GM10847 (cell line): Measurements from ENCODE around the gene RNF114.

ENCODE experiments used
- POLR2A ChIP-seq: IDR thresholded peaks from 2 replicates; pipeline ENCODE4 v1.6.1; 2011; ENCODE audit not compliant: insufficient read length; ENCODE audit errors: extremely low read depth

The RNF114 gene

GRCh38 chr20:49941456-49941855 lies 5.3 kb downstream of the RNF114 start:
- TF ChIP-seq POLR2A: no peak

DNA sequence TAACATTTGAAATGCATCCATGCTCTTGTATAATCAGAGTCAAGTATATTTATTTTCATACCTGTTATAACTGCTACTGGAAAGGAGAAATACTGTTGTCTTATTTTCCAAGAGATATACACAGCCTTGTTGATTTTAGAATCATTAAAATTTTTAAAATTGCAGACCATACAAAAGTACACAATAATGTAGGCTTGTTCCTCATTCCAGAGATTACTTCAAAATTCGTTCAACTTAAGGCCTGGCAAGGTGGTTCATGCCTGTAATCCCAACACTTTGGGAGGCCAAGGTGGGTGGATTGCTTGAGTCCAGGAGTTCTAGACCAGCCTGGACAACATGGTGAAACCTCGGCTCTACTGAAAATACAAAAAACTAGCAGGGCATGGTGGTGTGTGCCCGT lies 6.1 kb downstream of the RNF114 start:
- no peak for TF ChIP-seq POLR2A

DNA sequence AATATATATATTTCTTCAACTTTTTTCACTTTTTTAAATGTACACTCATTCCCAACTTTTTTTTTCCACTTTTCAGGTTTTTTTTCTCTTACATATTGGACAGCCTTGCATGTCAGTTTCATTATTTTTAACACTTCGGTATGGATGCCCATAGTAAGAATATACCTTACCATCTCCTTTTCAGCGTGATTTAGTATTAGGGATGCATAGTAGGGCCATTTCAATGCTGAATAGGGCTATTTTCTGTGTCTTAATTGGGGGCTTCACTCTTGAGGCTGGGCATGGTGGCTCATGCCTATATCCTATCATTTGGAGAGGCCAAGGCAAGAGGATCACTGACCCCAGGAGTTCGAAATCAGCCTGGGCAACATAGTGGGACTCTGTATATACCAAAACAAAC lies 6.7 kb downstream of the RNF114 start:
- TF ChIP-seq POLR2A: no peak

DNA sequence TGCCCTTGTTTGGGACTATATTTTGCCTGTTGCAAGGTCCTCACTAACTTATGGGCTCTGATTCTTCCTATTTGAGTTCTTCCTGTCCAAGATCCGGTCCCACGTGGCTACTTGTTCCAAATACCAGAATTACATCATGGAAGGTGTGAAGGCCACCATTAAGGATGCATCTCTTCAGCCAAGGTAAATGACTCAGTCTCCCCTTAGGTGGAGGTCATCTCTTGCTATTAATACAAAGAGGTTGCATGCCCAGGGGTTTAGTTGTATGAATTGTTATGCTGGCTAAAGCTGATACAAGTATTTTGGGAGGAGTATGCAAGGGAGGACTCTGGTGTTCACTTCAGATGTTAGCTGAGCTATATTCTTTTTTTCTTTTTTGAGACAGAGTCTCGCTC lies 9.1 kb downstream of the RNF114 start:
- no peak for TF ChIP-seq POLR2A

DNA sequence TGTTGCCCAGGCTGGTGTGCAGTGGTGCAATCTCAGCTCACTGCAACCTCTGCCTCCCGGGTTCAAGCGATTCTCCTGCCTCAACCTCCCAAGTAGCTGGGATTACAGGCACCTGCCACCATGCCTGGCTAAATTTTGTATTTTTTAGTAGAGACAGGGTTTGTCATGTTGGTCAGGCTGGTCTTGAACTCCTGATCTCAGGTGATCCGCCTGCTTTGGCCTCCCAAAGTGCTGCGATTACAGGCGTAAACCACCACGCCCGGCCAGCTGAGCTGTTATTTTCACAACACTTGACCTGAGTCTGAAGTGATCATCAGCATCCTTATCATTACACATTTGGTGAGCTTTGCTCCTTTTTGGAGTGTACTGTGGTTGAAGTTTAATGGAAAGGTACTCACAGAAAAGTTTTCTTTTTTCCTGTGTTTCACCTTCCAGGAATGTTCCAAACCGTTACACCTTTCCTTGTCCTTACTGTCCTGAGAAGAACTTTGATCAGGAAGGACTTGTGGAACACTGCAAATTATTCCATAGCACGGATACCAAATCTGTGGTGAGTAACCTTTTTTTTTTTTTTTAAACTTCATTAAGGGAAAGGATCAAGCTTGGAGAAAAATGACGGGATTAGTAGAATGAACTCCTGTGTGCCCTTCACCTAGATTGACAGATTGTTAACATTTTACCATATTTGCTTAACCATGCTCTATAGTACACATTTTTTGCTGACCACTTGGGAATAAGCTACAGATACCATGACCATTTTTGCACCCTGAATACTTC lies 9.7 kb downstream of the RNF114 start:
- no peak for TF ChIP-seq POLR2A

- TF ChIP-seq POLR2A: no peak
Measured at GRCh38 chr20:49948178-49948577, 12.0 kb downstream of the RNF114 start.

- no peak for TF ChIP-seq POLR2A
Measured at GRCh38 chr20:49948809-49949507, 12.8 kb downstream of the RNF114 start.

DNA sequence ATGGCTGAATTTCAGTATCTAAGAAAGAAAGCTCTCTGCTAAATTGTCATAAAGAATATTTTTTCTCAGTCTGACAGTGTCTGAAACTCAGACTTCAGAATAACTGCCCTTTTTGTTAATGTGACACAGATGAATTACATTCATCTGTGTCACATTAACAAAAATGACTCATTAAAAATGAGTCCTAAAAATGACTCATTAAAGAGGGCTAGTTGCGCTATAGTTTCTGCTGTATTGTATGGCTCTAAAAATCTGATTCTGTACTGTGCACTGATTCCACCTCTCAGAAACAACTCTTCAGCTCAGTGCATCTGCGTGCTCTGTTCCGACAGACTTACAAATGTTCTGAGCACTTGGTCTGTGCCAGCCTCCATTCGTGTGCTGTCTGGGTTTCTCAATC lies 15.0 kb downstream of the RNF114 start:
- no peak for TF ChIP-seq POLR2A

GRCh38 chr20:49955167-49955566 lies 19.0 kb downstream of the RNF114 start:
- TF ChIP-seq POLR2A: no peak

DNA sequence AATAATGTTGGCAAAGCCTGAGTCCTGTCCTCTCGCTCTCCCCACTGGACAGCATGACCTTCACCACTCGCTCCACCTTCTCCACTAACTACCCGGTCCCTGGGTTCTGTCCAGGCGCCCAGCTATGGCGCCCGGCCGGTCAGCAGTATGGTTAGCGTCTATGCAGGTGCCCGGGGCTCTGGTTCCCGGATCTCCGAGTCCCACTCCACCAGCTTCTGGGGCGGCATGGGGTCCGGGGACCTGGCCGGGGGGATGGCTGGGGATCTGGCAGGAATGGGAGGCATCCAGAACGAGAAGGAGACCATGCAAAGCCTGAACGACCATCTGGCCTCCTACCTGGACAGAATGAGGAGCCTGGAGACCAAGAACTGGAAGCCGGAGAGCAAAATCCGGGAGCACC lies 20.5 kb downstream of the RNF114 start:
- no peak for TF ChIP-seq POLR2A

GRCh38 chr20:49961413-49961812 lies 25.2 kb downstream of the RNF114 start:
- TF ChIP-seq POLR2A: no peak

DNA sequence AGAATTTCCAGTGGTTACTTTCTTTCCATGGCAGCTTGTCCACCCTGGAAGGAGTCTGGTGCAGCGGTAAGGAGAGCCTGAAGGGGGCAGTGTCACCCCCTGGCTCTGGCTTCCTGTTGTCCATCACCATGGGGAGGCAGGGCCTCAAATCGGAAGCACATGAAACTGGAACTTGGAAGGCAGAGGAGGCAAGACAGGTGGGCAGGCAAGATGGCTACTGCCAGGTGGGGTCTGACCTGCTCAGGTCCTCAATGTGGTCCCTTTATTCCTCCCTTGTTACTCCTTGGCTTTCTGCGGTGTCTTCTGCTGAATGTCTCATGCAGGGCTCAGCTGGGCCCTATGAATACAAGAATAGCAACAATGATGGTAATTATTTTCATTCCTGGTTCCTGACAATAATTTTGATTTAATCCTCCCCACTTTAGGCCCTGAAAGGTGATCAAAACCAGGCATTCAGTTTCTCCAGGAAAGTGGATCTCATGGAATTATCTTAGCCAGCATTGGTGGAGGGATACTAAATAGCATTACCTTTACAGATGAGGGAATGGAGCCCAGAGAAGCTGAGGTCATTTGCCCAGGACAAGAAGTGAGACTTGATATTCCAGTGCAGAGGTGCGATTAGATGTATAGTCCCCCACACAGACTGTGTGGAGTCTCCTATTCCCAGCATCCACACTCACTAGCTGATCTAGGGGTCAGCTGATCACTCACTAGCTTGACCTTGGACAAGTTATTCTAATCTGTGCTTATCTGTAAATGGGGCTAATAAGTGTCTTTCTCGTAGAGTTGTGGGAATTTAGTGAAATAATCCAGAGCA lies 29.0 kb downstream of the RNF114 start:
- TF ChIP-seq POLR2A: no peak

GRCh38 chr20:49965781-49966305 lies 29.6 kb downstream of the RNF114 start:
- no peak for TF ChIP-seq POLR2A

GRCh38 chr20:49966861-49967260 lies 30.7 kb downstream of the RNF114 start:
- no peak for TF ChIP-seq POLR2A

GRCh38 chr20:49969234-49969633 lies 33.0 kb downstream of the RNF114 start:
- no peak for TF ChIP-seq POLR2A

GRCh38 chr20:49969946-49970345 lies 33.7 kb downstream of the RNF114 start:
- TF ChIP-seq POLR2A: no peak
